GM19324 (cell line): ENCODE results near the gene SGPL1.

Experiments used
- ATAC-seq: cut with Tn5 transposase; IDR thresholded peaks from one replicate; pipeline ENCODE4 v1.9.1; 2021; ENCODE audit warnings: mild to moderate bottlenecking, moderate library complexity; ENCODE audit not compliant: unreplicated experiment, low FRiP score

SGPL1 gene

GRCh38 chr10:70901276-70901878 lies 85.6 kb downstream of the SGPL1 start:
- ATAC-seq: no peak

- no peak for ATAC-seq
Observed at GRCh38 chr10:70902661-70903261, 87.0 kb downstream of the SGPL1 start.

- ATAC-seq: no peak
Observed at GRCh38 chr10:70903262-70903921, 87.6 kb downstream of the SGPL1 start.

- ATAC-seq: no peak
Observed at GRCh38 chr10:70905071-70906021, 89.6 kb downstream of the SGPL1 start.

DNA sequence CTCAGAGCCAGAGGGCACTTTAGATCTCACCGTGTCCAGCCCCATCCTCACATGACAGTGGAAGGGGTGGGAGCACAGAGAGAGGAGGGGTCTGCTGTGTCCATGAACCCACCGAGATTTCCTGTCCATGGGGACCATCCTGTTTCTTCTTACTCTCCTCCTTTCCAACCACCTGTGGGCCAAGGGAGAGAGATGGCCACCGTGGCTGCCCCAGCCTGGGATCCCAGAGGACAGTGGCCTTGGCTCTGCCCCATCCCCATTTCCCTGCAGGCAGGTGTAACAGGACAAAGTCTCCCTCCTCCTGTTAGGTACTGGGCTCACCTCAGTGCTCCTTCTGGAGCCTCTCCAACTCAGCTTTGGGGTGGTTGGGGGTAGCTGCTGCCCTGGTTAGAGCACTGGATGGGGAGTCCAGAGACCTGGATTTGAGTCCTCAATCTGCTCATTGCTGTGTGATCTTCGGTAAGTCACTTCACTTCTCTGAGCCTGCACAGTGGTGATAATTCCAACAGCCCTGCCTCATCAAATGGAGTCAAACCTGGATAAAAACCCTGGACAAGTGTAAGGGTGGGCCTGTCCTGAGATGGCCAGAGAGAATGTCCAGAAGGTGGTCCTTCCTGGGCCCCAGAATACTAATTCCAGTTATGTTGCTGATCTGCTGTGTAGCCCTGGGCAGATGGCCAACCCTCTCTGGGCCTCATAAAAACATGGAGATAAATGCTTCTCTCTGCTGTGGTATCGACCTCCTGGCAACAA lies 90.5 kb downstream of the SGPL1 start:
- no peak for ATAC-seq

DNA sequence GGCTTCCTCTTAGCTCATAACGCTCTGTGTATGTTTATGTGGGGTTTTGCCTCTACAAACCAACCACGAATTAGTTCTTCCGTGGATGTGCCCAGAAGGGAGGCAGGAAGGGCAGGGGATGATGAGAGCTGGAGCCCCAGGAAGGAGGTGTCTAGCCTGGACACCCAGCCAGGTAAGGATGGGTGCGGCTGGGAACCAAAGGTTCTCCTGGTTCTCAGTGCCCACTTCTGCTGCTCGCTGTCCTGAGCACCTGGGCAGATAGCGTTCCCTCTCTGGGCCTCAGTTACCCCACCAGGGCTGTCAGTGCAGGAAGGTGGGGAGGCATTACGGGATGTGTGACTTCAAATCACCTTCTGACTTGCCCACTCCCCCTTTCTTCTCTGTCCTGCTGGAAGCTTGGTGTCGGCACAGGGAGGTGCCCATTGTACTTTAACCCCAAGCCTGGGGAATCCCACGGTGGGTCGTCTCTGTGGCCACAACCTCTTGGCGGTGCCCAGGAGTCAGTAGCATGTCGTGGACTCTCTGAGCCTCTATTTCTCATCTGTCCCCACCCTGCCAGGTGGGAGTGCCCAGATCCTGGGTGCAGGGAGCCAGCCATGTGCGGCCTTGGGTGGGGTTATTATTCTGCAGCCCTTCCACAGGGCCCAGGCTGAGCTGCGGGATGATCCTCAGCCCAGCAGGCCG lies 91.3 kb downstream of the SGPL1 start:
- ATAC-seq: no peak

- ATAC-seq: no peak
Observed at GRCh38 chr10:70907637-70908405, 92.1 kb downstream of the SGPL1 start.

DNA sequence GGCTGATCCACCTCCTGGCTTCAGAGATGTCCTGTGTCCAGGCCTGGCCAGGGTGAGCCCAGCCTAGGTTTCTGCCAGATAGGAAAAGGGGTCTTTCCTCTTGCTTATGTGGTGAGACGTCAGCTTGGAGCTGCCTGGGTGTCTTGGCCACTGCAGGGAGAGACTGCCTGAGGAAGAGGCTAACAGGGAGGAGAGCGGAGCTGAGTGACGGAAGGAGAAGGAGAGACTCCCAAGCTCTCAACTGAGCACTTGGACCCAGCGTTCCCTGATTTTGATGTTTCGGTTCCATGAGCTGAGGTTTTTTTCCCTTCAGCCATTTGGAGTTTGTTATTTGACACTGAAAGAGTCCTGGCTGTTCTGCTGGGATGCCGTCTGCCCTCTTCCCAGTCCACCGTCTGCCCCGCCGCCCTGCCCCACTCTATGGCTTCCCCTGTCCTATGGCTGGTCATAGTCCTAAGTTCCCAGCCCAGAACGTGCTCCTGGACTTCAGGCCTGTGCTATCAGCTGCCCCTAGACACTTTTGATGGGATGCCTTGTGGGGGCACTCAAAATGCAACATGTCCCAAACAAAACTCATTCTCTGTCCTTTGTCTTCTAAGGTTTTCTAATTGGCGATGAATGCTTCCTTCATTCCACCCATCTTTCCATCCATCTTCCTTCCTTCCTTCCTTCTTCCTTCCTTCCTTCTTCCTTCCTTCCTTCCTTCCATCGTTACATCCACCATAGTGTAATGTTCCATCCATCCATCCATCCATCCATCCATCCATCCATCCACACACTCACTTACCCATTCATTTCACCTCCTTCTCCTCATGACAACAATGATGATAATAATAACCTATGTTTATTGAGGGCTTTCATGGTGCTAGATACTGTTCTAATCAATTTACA lies 92.9 kb downstream of the SGPL1 start:
- no peak for ATAC-seq

DNA sequence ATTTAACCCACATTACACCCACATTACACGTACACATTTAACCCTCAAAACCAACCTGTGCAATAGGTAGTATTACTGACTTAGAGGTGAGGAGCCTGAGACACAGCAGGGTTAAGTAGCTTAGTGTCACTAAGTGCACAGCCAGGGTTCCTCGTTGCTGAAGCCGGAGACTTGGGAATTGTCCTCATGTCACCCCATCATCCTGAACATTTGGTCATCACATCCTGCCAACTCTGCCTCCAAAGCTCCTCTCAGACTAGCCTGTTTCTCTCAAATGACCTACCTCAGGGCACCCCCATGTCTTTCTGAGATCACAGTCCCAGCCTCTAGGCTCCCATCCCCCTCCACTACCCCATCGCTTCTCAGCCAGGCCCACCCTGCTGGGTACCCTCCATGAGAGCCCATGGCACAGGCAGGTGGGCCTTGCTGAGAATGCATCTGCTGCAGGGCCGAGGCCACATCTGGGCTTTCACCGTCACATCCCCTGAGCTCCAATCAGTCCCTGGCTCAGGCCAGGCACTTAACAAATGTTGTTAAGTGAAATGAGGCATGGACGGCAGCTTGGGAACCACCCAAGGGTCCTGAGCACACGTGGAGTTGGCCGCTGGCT lies 93.7 kb downstream of the SGPL1 start:
- no peak for ATAC-seq

- ATAC-seq: no peak
Observed at GRCh38 chr10:70910486-70911341, 95.0 kb downstream of the SGPL1 start.

GRCh38 chr10:70911386-70911785 lies 95.6 kb downstream of the SGPL1 start:
- no peak for ATAC-seq

DNA sequence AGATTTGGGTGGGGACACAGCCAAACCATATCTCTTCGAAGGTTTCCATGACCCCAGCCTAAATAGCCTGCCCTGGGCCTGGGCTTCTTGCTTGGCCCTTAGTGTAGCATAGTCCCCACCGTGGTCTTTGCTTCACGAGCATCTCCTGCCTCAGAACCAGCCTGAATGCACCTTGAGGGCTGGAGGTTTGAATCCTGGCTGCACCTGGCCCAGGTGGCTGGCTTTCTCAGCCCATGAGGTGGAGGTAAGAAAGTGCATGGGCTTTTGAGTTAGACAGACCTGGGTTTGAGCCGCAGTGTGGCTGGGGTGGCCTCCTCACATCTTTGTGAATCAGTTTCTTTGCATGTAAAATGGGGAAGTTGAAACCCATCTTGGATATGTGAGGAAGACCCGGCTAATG lies 96.8 kb downstream of the SGPL1 start:
- no peak for ATAC-seq

- ATAC-seq: no peak
Observed at GRCh38 chr10:70913191-70913892, 97.6 kb downstream of the SGPL1 start.

DNA sequence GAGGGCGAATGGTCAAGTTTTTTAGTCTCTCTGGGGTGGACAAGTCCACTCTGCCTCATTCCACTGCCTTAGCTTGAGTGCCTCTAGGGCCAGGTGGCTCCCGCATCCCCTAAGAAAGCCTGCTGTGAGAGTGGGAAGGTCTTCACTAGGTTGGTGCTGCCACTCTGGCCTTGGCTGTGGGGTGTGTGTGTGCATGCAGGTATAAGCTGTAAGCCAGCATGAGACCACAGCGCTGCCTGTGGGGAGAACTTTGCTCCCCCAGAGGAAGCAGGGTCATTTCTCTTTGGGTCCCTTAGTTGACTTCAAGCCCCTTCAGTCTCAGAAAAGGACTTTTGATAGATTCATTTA lies 98.1 kb downstream of the SGPL1 start:
- no peak for ATAC-seq

DNA sequence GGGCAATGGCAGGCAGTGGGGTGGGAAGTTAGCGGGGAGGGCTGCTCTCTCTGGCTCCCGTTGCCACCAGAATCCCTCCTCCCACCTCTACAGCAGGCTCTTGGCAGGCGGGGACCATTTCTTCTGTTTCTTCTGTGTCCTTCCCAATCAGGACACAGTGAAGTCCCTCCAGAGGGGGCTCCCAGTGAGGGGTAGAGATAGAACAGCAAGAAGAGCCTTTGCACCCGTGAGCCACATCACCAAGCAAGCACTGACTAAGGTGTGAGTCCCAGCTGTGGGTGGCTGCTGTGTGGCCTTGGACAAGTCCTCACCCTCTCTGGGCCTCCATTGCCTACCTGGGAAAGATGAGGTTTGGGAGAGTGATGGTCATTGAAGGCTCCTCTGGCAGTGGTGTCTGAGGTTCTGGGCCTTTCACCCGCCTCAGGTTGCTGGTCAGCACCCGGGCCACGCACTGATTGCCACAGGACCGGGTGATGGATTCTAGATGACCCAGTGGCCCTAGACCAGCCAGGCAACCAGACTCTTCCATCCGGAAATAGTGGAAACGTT lies 98.6 kb downstream of the SGPL1 start:
- no peak for ATAC-seq

GRCh38 chr10:70915206-70915605 lies 99.5 kb downstream of the SGPL1 start:
- ATAC-seq: no peak
